Stimulated activated CD8-positive, alpha-beta memory T cell treated with anti-CD3 and anti-CD28 coated beads, Interleukin-15, amount 100 ng/mL, for 1 hour (primary cell): Measurements from ENCODE around the gene ADH5.
"Not testable (repeated sequence)": the region's sequence is repeated elsewhere in the genome, so short reads cannot be mapped to it uniquely, and the experiment has no call there.

ENCODE experiments used
- DNase-seq: peaks from one replicate; pipeline ENCODE4 v3.0.0-alpha.2; 2020; ENCODE audit warnings: low read depth

ADH5 gene

GRCh38 chr4:99084595-99084994 is 4.0 kb downstream of the ADH5 start:
- no peak for DNase-seq

DNA sequence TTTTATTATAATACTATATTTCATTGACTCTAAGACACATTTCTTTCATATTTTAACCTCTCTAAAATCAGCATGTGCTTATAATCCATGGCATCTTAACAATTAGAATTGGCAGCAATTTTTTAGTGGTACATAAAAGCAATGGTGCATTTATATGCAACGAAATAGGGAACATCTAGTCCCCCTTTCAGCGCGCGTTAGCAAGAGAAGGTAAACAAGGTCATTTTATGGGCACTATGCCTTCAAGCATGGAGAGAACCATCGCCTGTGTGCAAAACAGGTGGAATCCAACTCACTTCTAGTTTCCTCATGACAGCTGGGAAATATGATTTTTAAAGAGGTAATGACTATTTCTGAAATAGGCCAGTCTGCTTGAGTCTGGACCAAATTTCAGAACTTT is 6.4 kb downstream of the ADH5 start:
- no peak for DNase-seq

- DNase-seq, result not testable (repeated sequence)
Observed at GRCh38 chr4:99080869-99081268, 7.7 kb downstream of the ADH5 start.

DNA sequence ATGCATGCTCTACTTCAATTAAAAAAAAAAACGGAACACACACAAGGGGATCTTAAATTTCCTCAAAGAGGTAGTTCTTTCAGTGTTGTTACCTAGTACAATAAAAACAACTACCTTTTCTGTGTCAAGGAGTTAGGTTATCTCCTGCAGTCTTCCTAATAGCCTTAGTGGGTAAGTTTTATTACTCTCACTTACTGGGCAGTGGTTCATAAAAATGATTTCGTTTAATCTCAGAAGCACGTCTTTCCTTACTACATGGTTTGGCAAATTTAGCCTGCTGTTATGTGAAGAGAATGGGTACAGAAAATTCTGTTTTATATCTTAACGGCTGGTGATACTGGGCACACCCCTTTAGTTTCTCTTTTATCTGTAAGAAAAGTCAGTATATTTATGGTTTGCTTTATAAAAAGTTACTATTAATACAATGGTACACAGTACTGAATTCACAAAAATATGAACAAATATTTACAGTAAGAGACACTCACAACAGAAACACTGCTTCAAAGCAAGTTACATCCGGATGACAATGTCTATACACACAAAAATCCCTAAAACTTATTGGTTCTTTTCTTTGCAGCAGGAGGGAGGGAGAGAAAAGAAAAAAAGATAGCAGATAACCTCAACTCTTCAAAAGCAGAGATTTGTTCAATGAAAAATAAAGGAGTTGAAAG is 8.8 kb downstream of the ADH5 start:
- DNase-seq, result no peak

- DNase-seq, result no peak
Observed at GRCh38 chr4:99078931-99079624, 9.5 kb downstream of the ADH5 start.

- no peak for DNase-seq
Observed at GRCh38 chr4:99078336-99078735, 10.3 kb downstream of the ADH5 start.

DNA sequence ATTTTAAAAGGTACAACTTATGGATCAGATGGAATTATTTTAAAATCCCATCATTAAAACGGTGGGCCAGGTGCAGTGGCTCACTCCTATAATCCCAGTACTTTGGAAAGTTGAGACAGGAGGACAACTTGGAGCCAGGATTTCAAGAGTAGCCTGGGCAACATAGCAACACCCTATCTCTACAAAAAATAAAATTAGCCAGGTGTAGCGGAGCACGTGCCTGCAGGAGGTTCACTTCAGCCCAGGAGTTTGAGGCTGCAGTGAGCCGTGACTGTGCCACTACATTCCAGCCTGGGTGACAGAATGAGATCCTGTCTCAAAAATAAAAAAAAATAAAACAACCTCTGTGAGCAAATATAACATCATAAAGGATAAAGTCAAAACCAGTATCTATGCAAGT is 11.4 kb downstream of the ADH5 start:
- no peak for DNase-seq

- DNase-seq, result no peak
Observed at GRCh38 chr4:99076292-99076976, 12.2 kb downstream of the ADH5 start.

DNA sequence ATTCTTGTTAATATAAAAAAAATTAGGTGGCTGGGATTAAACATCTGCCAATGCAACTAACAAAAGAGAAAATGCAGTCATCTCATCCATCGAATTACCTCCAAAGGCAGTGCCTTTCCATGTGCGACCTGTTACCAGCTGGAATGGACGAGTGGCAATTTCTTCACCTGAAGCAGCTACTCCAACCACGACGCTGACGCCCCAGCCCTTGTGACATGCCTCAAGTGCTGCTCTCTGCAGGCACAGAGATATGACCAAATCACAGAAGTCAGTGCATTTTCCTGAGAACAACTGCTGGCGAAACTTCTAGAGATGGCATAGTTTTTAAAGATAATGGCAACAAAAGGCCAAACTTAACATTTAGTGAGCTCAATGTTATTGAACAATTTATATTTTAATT is 13.8 kb downstream of the ADH5 start:
- no peak for DNase-seq

DNA sequence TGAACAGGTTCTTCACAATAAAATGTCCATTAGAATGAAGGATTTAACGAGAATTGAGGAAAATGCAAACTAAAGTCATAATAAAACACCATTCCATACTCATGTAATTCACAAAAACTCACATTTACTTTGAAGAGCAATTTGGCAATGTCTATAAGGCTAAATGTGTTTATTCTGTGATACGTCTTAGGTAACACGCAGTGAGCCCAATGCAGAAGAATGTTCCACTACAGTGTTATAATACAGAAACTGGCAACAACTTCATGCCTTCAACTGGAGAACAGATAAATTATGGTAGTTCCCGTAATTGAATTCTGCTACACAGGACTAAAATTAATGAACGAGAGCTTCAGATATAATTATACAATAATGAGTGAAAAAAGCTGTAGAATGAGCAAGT is 17.4 kb downstream of the ADH5 start:
- DNase-seq, result no peak

DNA sequence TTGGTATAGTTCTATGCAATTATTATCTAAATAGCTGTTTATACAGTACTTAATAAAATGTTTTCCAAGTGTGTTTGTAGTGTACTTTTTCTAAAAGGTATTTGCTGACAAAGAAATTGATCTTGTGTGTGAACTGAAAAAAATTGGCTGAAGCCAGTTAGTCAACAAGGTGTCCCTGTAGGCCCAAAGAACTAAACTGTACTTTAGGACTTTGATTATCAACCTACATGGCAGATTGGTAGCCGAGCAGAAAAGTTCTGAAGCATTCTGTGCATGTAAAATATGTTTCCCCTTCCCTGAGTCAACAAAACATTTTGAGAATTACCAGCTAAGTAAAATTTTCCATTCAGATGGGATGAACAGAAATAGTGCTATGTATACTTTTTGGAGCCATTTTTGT is 21.0 kb downstream of the ADH5 start:
- no peak for DNase-seq

- DNase-seq, result not testable (repeated sequence)
Observed at GRCh38 chr4:99065521-99065920, 23.1 kb downstream of the ADH5 start.

DNA sequence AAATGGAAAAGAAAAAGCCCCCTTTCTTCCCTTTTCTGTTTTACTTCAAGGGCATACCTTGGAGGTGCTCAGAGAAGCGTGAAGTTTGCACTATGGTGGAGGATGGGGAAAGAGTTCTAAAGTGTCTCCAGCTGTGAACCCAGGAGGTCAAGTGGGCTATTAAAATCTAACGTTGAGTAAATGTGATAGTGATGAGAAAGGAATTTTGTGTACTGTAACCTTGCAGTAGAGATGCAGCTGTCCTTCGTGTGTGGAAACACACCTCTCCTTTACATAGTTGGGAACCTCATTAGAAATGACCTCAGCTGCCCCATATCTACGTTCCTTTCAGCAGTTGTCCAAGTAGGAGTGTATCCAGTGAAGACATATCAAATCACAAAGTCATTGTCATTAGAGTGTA is 26.5 kb downstream of the ADH5 start:
- DNase-seq, result no peak

GRCh38 chr4:99061048-99061700 is 27.4 kb downstream of the ADH5 start:
- no peak for DNase-seq

DNA sequence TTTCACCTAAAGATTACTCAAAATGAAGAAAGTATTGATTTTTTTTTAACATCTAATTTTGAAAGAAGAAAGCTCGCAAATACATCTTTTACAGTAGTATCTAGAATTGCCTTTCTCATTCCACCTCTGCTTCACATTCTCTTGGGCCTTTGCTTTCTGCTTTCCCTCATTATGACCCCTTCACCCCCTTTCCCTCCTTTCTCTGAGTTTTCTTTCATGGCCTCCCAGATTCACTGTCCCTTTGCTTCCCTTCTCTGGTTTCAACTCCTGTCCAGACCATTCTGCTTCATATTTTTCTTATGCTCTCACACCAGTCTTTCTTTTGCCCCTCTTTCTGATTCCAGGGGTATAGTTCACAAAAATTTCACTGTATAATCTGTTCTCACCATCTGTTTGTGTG is 29.0 kb downstream of the ADH5 start:
- no peak for DNase-seq

DNA sequence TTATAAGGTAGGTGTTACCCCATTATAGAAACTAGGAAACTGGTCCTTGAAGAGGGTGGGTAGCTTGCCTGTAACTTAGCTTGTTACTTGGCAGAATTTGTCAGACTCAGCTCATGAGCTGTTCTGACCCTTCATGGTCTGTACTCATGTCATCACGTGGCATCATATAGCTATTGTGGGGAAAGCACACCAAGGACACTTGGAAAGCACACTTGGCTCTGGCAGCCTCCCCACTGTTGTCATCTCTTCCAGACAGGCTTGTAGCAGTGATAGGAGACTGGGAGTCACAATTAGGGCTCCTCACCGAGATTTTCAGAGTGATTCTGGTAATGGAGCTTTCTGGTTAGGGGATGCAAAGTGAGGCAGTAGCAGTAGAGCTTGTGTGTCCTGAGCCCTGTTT is 30.4 kb downstream of the ADH5 start:
- no peak for DNase-seq

GRCh38 chr4:99054428-99054994 is 34.1 kb downstream of the ADH5 start:
- DNase-seq, result no peak

GRCh38 chr4:99052902-99053301 is 35.7 kb downstream of the ADH5 start:
- DNase-seq, result no peak

GRCh38 chr4:99047710-99048109 is 40.9 kb downstream of the ADH5 start:
- no peak for DNase-seq

GRCh38 chr4:99043346-99043745 is 45.2 kb downstream of the ADH5 start:
- no peak for DNase-seq

- no peak for DNase-seq
Observed at GRCh38 chr4:99038213-99038612, 50.4 kb downstream of the ADH5 start.

DNA sequence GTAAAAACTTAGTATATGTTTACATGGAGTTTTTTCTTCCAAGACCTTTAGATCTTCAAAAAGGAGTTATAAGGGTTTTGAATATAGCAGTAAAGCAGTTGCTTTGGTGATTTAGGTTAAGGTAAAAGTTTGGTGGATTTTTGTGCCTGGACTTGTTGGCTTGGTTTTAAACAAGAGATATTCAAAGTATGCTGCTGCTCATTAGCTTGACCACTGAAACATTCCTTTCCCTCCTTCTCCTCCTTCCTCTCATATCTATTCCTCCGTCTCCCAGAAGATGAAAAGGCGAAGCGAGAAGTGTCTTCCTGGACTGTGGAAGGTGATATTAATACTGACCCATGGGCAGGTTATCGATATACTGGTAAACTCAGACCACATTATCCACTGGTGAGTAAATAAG is 54.6 kb downstream of the ADH5 start:
- no peak for DNase-seq

- no peak for DNase-seq
Observed at GRCh38 chr4:99029852-99030251, 58.7 kb downstream of the ADH5 start.
